H1 (cell line): ENCODE data around the gene MCL1. TPM values are rescaled to one million over a fixed set of nuclear protein-coding genes. Genes with fewer than 3 reads are reported as not detected.

Experiments used
- CTCF ChIA-PET: fragments of 300-600 bp; sonication (Branson Sonifier 250); formaldehyde crosslinking; loops from one replicate; lab custom pipeline; 2021; ENCODE audit not compliant: partially characterized antibody; lab: Charles Lee
- POLR2A ChIA-PET: fragments of 300-600 bp; sonication (Branson Sonifier 250); formaldehyde crosslinking; loops from one replicate; lab custom pipeline; 2021; ENCODE audit warnings: inconsistent platforms; ENCODE audit not compliant: partially characterized antibody; lab: Charles Lee
- DNase-seq, 2 experiments: peaks; one replicate each; pipeline versions ENCODE4 v3.0.0 to v3.0.0-alpha.2; 2010 to 2022; ENCODE audit warnings: low spot score in 2 of 2, low read depth in 1 of 2, mixed read lengths in 1 of 2
- FAIRE-seq: peaks from 2 replicates; lab custom pipeline; 2011; peaks lifted over from hg19 to GRCh38; lab: Jason Lieb, UNC
- H2AFZ ChIP-seq: 2 replicates; pipeline ENCODE4 v1.8.1; 2012; ENCODE audit warnings: low read length, inconsistent platforms
- H2AK5ac ChIP-seq: 2 replicates; pipeline ENCODE4 v1.6.1; 2013; ENCODE audit warnings: low read depth, low read length
- H2BK120ac ChIP-seq: replicated peaks from 2 replicates; pipeline ENCODE3; 2013; ENCODE audit warnings: low read depth, low read length, inconsistent platforms
- H2BK12ac ChIP-seq: 2 replicates; pipeline ENCODE4 v1.6.1; 2013; ENCODE audit warnings: low read depth, low read length
- H2BK15ac ChIP-seq: 2 replicates; pipeline ENCODE4 v1.6.1; 2013; ENCODE audit warnings: low read length
- H2BK20ac ChIP-seq: 2 replicates; pipeline ENCODE4 v1.6.1; 2013; ENCODE audit warnings: low read length
- H2BK5ac ChIP-seq: 2 replicates; pipeline ENCODE4 v1.6.1; 2013; ENCODE audit warnings: low read depth, low read length
- H3K14ac ChIP-seq: 2 replicates; pipeline ENCODE4 v1.6.1; 2013; ENCODE audit warnings: inconsistent platforms; ENCODE audit not compliant: insufficient read length
- H3K18ac ChIP-seq: 2 replicates; pipeline ENCODE4 v1.6.1; 2013; ENCODE audit warnings: low read length; ENCODE audit errors: extremely low read depth
- H3K23ac ChIP-seq: 2 replicates; pipeline ENCODE4 v1.6.1; 2013; ENCODE audit warnings: inconsistent platforms; ENCODE audit not compliant: insufficient read length
- H3K23me2 ChIP-seq: 2 replicates; pipeline ENCODE4 v1.6.1; 2013; ENCODE audit warnings: low read depth, low read length
- H3K27ac ChIP-seq: 2 replicates; pipeline ENCODE4 v1.6.1; 2011; ENCODE audit warnings: low read depth, low read length, inconsistent platforms
- H3K27me3 ChIP-seq, 4 experiments: replicated peaks in 1 of 4; 1 replicate in 1 of 4; 2 replicates in 3 of 4; pipeline versions ENCODE4 v1.6.1 to v1.8.1; 2011 to 2013; ENCODE audit warnings: low read length in 3 of 4, mild to moderate bottlenecking in 3 of 4, inconsistent platforms in 2 of 4, mixed read lengths in 2 of 4, moderate library complexity in 1 of 4; ENCODE audit not compliant: control insufficient read depth in 3 of 4, insufficient read depth in 3 of 4; ENCODE audit errors: extremely low read depth in 1 of 4
- H3K36me3 ChIP-seq, 4 experiments: 2 replicates each; pipeline versions ENCODE4 v1.6.1 to v1.8.1; 2011 to 2013; ENCODE audit warnings: mild to moderate bottlenecking in 4 of 4, low read length in 3 of 4, moderate library complexity in 2 of 4, control low read depth in 1 of 4, inconsistent platforms in 1 of 4; ENCODE audit not compliant: insufficient read depth in 4 of 4, control insufficient read depth in 2 of 4
- H3K4ac ChIP-seq: replicated peaks from 2 replicates; pipeline ENCODE3; 2013; ENCODE audit warnings: low read length, low read depth, mixed read lengths, inconsistent platforms; ENCODE audit not compliant: insufficient read length
- H3K4me1 ChIP-seq, 4 experiments: replicated peaks in 1 of 4; 1 replicate in 1 of 4; 2 replicates in 3 of 4; pipeline versions ENCODE4 v1.6.1 to v1.8.1; 2011 to 2013; ENCODE audit warnings: low read length in 3 of 4, inconsistent platforms in 2 of 4, mixed read lengths in 1 of 4; ENCODE audit not compliant: insufficient read depth in 4 of 4, control insufficient read depth in 3 of 4
- H3K4me2 ChIP-seq, 2 experiments: 2 replicates each; pipeline versions ENCODE4 v1.6.1 to v1.8.1; 2011 to 2013; ENCODE audit warnings: low read depth in 2 of 2, low read length in 2 of 2, control low read depth in 1 of 2, inconsistent platforms in 1 of 2, mild to moderate bottlenecking in 1 of 2; ENCODE audit not compliant: insufficient read depth in 1 of 2
- H3K4me3 ChIP-seq, 4 experiments: fragments of 200-600, 300-600 bp in 1 of 4; sonication (generic), shearing (Covaris generic), sonication (Bioruptor Twin) in 1 of 4; 2 replicates each; pipeline versions ENCODE4 v1.5.1 to v1.8.1; 2011 to 2016; ENCODE audit warnings: low read length in 4 of 4, low read depth in 3 of 4, control low read depth in 2 of 4, inconsistent platforms in 2 of 4, mild to moderate bottlenecking in 2 of 4, mixed read lengths in 1 of 4, moderate library complexity in 1 of 4; ENCODE audit not compliant: insufficient read depth in 2 of 4; ENCODE audit errors: extremely low read depth in 1 of 4
- H3K56ac ChIP-seq: replicated peaks from 2 replicates; pipeline ENCODE3; 2013; ENCODE audit warnings: low read depth, mild to moderate bottlenecking, mixed read lengths, low read length, inconsistent platforms; ENCODE audit not compliant: insufficient read length
- H3K79me1 ChIP-seq: 2 replicates; pipeline ENCODE4 v1.6.1; 2013; ENCODE audit warnings: low read depth, low read length, control low read depth
- H3K79me2 ChIP-seq, 2 experiments: 2 replicates each; pipeline versions ENCODE4 v1.6.1 to v1.8.1; 2012 to 2013; ENCODE audit warnings: low read length in 2 of 2, mild to moderate bottlenecking in 2 of 2, inconsistent platforms in 1 of 2; ENCODE audit not compliant: insufficient read depth in 2 of 2, control insufficient read depth in 1 of 2
- H3K9ac ChIP-seq, 4 experiments: replicated peaks in 1 of 4; 1 replicate in 1 of 4; 2 replicates in 3 of 4; pipeline versions ENCODE4 v1.6.1 to v1.8.1; 2011 to 2013; ENCODE audit warnings: low read depth in 3 of 4, low read length in 3 of 4, control low read depth in 2 of 4, mild to moderate bottlenecking in 2 of 4, moderate library complexity in 2 of 4, inconsistent platforms in 1 of 4; ENCODE audit errors: extremely low read depth in 1 of 4
- H3K9me3 ChIP-seq, 2 experiments: 2 replicates each; pipeline versions ENCODE4 v1.6.1 to v1.8.1; 2012 to 2013; ENCODE audit warnings: mild to moderate bottlenecking in 2 of 2, moderate library complexity in 2 of 2, control low read depth in 1 of 2, inconsistent platforms in 1 of 2, low read depth in 1 of 2, low read length in 1 of 2, mixed read lengths in 1 of 2; ENCODE audit not compliant: insufficient read depth in 2 of 2
- H4K20me1 ChIP-seq, 2 experiments: replicated peaks in 1 of 2; 2 replicates each; pipeline versions ENCODE3 to v1.8.1; 2011 to 2013; ENCODE audit warnings: inconsistent platforms in 2 of 2, low read length in 2 of 2, mild to moderate bottlenecking in 1 of 2; ENCODE audit not compliant: insufficient read depth in 2 of 2, control insufficient read depth in 1 of 2
- H4K5ac ChIP-seq: 2 replicates; pipeline ENCODE4 v1.6.1; 2013; ENCODE audit warnings: low read length, low read depth, mixed read lengths, inconsistent platforms; ENCODE audit not compliant: insufficient read length
- H4K8ac ChIP-seq: 2 replicates; pipeline ENCODE4 v1.8.0; 2013; ENCODE audit warnings: mild to moderate bottlenecking, moderate library complexity, low read length, inconsistent platforms; ENCODE audit not compliant: insufficient read depth; ENCODE audit errors: extremely low read depth
- H4K91ac ChIP-seq: replicated peaks from 2 replicates; pipeline ENCODE3; 2013; ENCODE audit warnings: low read length, mixed read lengths, inconsistent platforms; ENCODE audit not compliant: insufficient read length
- CHD2 ChIP-seq: IDR thresholded peaks from 2 replicates; pipeline ENCODE4 v1.6.1; 2012; ENCODE audit warnings: low read length, improper control_type of control experiment
- KDM1A ChIP-seq: fragments of 200-600, 300-600 bp; sonication (generic); IDR thresholded peaks from 2 replicates; pipeline ENCODE4 v1.7.1; 2016; ENCODE audit warnings: mild to moderate bottlenecking, low read length, borderline replicate concordance
- MAFK ChIP-seq: IDR thresholded peaks from 2 replicates; pipeline ENCODE4 v1.6.1; 2012; ENCODE audit warnings: low read depth, mild to moderate bottlenecking, improper control_type of control experiment, low read length
- NANOG ChIP-seq: IDR thresholded peaks from 2 replicates; pipeline ENCODE4 v1.6.1; 2011; ENCODE audit warnings: low read length, low read depth, mild to moderate bottlenecking, inconsistent platforms; ENCODE audit not compliant: insufficient read depth, poor library complexity, severe bottlenecking
- NRF1 ChIP-seq: IDR thresholded peaks from 2 replicates; pipeline ENCODE4 v1.6.1; 2011; ENCODE audit warnings: mild to moderate bottlenecking, low read depth, low read length, improper control_type of control experiment
- POLR2A ChIP-seq, 2 experiments: IDR thresholded peaks; 1 replicate in 1 of 2; 2 replicates in 1 of 2; pipeline ENCODE4 v1.6.1; 2011; ENCODE audit warnings: low read depth in 2 of 2, low read length in 2 of 2, mild to moderate bottlenecking in 2 of 2; ENCODE audit errors: control extremely low read depth in 1 of 2
- RBBP5 ChIP-seq: IDR thresholded peaks from 2 replicates; pipeline ENCODE4 v1.7.1; 2012; ENCODE audit warnings: low read depth, mild to moderate bottlenecking, inconsistent platforms, low read length, moderate library complexity, borderline replicate concordance
- TEAD4 ChIP-seq: IDR thresholded peaks from 2 replicates; pipeline ENCODE4 v1.6.1; 2012; ENCODE audit warnings: low read depth, low read length, inconsistent platforms, mixed read lengths
- WGBS, 2 experiments: shearing (Covaris generic) in 1 of 2; methylation state at CpG; one replicate each; pipeline versions ENCODE4 v1.1.6 to v1.1.7; 2013 to 2015; ENCODE audit warnings: low lambda C conversion rate in 2 of 2, mixed read lengths in 2 of 2, inconsistent platforms in 1 of 2, low coverage in 1 of 2, missing lambda C conversion rate in 1 of 2; ENCODE audit not compliant: insufficient replicate concordance in 2 of 2, insufficient coverage in 1 of 2, insufficient read length in 1 of 2; ENCODE audit errors: extremely low coverage in 1 of 2, missing lambda C conversion rate in 1 of 2; 5-methylcytosine and 5-hydroxymethylcytosine counted together
- polyA plus RNA-seq, 7 experiments: library from polyadenylated mRNA; depleted of rRNA in 3 of 7; stranded (reverse) in 5 of 7; unstranded in 2 of 7; fragments of >200 nt in 5 of 7; fragments of 200-250 nt in 2 of 7; gene quantifications; 1 replicate in 5 of 7; 2 replicates in 1 of 7; 4 replicates in 1 of 7; pipeline versions ENCODE4 v1.2.1 to v1.2.3, GENCODE V29; 2011 to 2013; ENCODE audit warnings: missing spikeins in 2 of 7, mixed read lengths in 2 of 7
- total RNA-seq: library from RNA; stranded (reverse); fragmentation: NEBNext Ultra II Directional; extraction: Animal tissue kit (Norgen Biotek cat#: 25700); gene quantifications from 2 replicates; pipeline ENCODE4 v1.2.1, GENCODE V29; 2021

MCL1 gene
- total and polyA plus RNA-seq, 2 of the 8 experiments (the other 6 are each of a cell fraction or from before 2014, with no cell fraction given): 61.1 to 218 TPM

DNA sequence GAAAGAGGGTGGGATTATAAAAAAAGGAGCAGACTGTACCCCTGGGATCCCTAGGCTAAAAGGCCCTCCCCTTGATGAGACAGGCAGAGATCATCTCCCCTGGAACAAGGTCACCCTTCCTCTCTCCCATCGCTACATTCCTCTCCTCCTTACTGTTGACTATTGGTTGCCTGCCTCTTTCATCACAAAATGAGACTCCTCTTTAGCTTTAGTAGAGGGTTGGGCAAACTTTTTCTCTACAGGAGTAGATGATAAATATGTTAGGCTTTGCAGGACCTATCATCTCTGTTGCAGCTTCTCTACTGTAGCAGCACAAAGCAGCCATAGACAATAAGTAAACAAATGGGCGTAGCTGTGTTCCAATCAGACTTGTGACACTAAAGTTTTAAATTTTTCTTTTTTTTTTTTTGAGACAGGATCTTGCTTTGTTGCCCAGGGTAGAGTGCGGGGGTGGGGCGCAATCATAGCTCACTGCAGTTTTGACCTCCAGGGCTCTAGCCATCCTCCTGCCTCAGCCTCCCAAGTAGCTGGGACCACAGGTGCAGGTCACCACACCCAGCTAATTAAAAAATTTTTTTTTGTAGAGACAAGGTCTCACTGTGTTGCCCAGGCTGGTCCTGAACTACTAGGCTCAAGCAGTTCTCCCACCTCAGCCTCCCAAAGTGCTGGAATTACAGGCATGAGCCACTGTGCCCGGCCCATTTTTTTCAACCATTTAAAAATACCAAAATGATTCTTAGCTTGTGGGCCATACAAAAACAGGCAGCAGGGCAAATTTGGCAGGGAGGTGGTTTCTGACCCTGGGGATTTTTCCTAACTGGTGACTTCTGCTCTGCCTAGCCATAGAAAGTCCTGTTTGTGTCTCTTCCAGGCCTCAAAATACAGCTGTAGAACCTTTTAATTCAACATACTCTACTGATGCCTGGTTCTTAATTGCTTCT is 15.1 kb downstream of the MCL1 start:
- Histone ChIP-seq H3K56ac (no peak overlapping the region), H3K27me3 (no peaks in the 10 kb centered on the region), H3K79me1 (no peaks in the 10 kb centered on the region), H3K4me1 (peaks cover 25 to 44% (median 32%) of the 10 kb centered on the region in 4 experiments), H3K4me2 (0 out of 4 replicates have a peak overlapping the region, but pooled peaks of 1 of the 2 experiments have one; percentile 85), H3K9me3 (no peaks in the 10 kb centered on the region), H2BK5ac (peak overlapping the region; percentile 76; the same call in 1 of the 2 replicates), H4K8ac (no peak overlapping the region), H3K9ac (no peak overlapping the region; a peak in 1 of 7 replicates), H3K14ac (no peak overlapping the region), H2BK120ac (no peak overlapping the region), H3K23ac (no peak overlapping the region), H3K4ac (no peak overlapping the region), H4K91ac (no peak overlapping the region), H3K36me3 (no peaks in the 10 kb centered on the region), H3K79me2 (peaks cover 5 to 48% of the 10 kb centered on the region in 2 experiments; a peak in 3 of 4 replicates), H4K5ac (no peak overlapping the region), H3K27ac (no peak overlapping the region), H3K18ac (no peak overlapping the region), H2BK12ac (peak overlapping the region; percentile 95; the same call in 1 of the 2 replicates), H3K4me3 (no peak overlapping the region), H2BK20ac (peak overlapping the region; percentile 87)
- DNase-seq: no peak
- 97% methylated on average over 5 of the region's 5 CpGs; no CpG with 5 or more reads in 1 of the 2 experiments for WGBS, 2 experiments
- no peak for FAIRE-seq
- CTCF ChIA-PET: interaction anchor here (0.6 to 13.7 kb wide), 8 partner anchors 8 to 176 kb away, joined by 3 to 210 read pairs (median 4); no protein-coding TSS in a partner anchor
- TF ChIP-seq CHD2: no peak
- no peak for TF ChIP-seq NANOG
- TF ChIP-seq NRF1: no peak
- peak in 1 of 2 experiments; percentile 25; a peak in 1 of 3 replicates for TF ChIP-seq POLR2A (IDR thresholded peaks at IDR 0.05; ENCODE audit: control extremely low read depth in 1 of 2, low read depth in 2 of 2, low read length in 2 of 2)
- peak; percentile 75; the same call in 1 of the 2 replicates for TF ChIP-seq KDM1A
- no peak for TF ChIP-seq RBBP5
- TF ChIP-seq MAFK: no peak
- no peak for TF ChIP-seq TEAD4
- TF ChIP-seq, all 59 proteins: peak for 2
- Histone ChIP-seq H2AK5ac (peak overlapping the region; percentile 53; the same call in 1 of the 2 replicates), H2BK15ac (no peak overlapping the region), H3K23me2 (peaks cover 7% of the 10 kb centered on the region), H2AFZ (no peak overlapping the region), H4K20me1 (peaks cover 0 to 2% of the 10 kb centered on the region in 2 experiments)
- POLR2A ChIA-PET: interaction anchor here (0.6 to 43.7 kb wide), 7 partner anchors 13 to 480 kb away, joined by 3 to 1380 read pairs (median 11); partner anchors contain the start of genes ADAMTSL4, ENSA, FALEC and MCL1
